ENCODE data around the gene GTSF1L.

GTSF1L gene

DNA sequence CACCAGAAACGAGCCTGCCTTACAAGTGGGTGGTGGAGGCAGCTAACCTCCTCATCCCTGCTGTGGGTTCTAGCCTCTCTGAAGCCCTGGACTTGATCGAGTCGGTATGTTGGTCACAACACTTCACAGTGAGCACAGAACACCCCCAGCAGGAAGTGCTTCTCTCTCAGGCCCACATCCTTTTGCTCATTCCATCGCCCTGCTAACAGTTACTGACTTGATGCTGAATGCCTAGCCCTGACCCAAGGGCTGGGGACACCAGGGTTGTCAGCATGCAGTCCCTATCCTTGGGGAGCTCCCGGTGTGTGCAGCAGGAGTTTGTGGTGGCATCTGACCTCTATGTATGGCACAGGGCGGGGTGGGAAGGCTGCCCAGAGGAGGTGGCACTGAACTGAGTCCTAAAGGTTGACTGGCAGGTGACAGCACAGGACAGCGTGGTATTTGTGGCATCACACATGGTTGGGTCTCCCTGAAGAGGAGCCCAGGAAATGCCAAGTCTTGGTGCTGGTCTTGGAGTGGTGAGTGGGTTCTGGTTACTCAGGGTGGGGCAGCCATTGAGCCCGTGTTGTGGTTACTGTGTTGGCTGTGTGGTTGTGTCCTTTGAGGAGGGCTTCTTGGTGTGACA, 26.7 kb downstream of the GTSF1L start:
- Mint-ChIP-seq H3K9me3 (no peaks in the 10 kb centered on the region), H3K36me3 (ENCODE audit: insufficient read depth) (peaks cover 3% of the 10 kb centered on the region), H3K4me1 (peaks cover 13% of the 10 kb centered on the region), H3K4me3 (peak overlapping the region; percentile 31), H3K27me3 (no peaks in the 10 kb centered on the region), H3K27ac (ENCODE audit: low read depth) (no peak overlapping the region)
- DNase-seq (ENCODE audit: low spot score in 2 of 2) = no peak
- ATAC-seq (replicated peaks; ENCODE audit: extremely low read depth, poor library complexity, severe bottlenecking) = no peak

DNA sequence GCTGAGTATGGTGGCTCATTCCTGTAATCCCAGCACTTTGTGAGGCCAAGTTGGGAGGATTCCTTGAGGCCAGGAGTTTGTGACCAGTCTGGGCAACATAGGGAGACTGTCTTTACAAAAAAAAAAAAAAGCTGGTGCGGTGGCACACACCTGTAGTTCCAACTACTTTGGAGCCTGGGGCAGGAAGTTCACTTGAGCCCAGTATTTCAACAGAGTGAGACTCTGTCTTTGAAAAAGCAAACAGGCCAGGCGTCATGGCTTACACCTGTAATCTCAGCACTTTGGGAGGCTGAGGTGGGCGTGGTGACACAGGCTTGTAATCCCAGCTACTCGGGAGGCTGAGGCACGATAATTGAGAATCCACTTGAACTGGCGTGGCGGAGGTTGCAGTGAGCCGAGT, 31.2 kb downstream of the GTSF1L start:
- no peaks in the 10 kb centered on the region for H3K27me3 Mint-ChIP-seq
- H3K27ac Mint-ChIP-seq (ENCODE audit: low read depth) = no peak overlapping the region
- ATAC-seq (replicated peaks; ENCODE audit: extremely low read depth, poor library complexity, severe bottlenecking) (no peak), DNase-seq (ENCODE audit: low spot score in 2 of 2) (no peak)
- no peaks in the 10 kb centered on the region for H3K9me3 Mint-ChIP-seq
- peaks cover 11% of the 10 kb centered on the region for H3K4me1 Mint-ChIP-seq
- no peak overlapping the region for H3K4me3 Mint-ChIP-seq
- H3K36me3 Mint-ChIP-seq (ENCODE audit: insufficient read depth) = peaks cover 2% of the 10 kb centered on the region

DNA sequence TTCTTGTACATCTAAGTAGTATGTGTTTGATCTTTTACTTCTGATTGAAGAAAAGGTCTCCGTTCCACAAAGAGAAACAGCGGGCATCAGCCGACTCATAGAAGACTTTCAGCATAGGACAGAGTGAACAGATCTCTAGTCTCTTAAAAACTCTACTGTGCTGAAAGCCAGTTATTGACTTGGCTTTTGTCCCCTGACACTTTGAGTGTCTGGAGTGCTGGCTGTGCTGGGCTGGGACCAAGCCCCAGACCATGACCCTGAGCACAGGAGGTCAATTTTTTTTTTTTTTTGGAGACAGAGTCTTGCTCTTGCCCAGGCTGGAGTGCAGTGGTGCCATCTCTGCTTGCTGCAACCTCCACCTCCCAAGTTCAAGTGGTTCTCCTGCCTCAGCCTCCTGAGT, 32.0 kb downstream of the GTSF1L start:
- H3K4me3 Mint-ChIP-seq = no peak overlapping the region
- H3K36me3 Mint-ChIP-seq (ENCODE audit: insufficient read depth) = peaks cover 2% of the 10 kb centered on the region
- no peak overlapping the region for H3K27ac Mint-ChIP-seq (ENCODE audit: low read depth)
- peaks cover 3% of the 10 kb centered on the region for H3K4me1 Mint-ChIP-seq
- H3K9me3 Mint-ChIP-seq = no peaks in the 10 kb centered on the region
- ATAC-seq (replicated peaks; ENCODE audit: extremely low read depth, poor library complexity, severe bottlenecking) (no peak), DNase-seq (ENCODE audit: low spot score in 2 of 2) (no peak)
- no peaks in the 10 kb centered on the region for H3K27me3 Mint-ChIP-seq

DNA sequence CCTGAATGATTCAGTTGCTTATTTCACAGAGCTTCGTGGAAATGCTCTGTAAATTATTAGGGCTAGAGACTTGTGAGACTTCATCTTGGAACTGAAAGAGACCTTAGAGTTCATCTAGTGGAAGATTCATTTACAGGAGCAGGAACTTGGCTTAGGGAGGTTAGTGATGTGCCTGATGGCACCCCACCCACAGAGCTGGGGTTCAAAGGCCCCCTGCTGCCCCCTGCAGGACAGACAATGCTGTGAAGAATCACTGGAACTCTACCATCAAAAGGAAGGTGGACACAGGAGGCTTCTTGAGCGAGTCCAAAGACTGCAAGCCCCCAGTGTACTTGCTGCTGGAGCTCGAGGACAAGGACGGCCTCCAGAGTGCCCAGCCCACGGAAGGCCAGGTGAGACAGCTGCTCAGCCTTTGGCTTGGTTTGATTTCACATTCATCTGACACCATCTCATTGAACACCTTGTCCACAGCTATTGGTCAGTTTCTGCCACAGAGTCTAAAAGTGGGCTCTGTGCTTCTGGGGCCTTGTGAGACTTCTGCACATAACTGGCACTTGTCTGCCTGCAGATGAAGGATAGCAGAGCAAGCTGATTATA, 34.8 kb downstream of the GTSF1L start:
- Mint-ChIP-seq H3K27me3 (no peaks in the 10 kb centered on the region), H3K36me3 (ENCODE audit: insufficient read depth) (no peaks in the 10 kb centered on the region), H3K27ac (ENCODE audit: low read depth) (no peak overlapping the region), H3K4me3 (no peak overlapping the region), H3K4me1 (no peaks in the 10 kb centered on the region), H3K9me3 (no peaks in the 10 kb centered on the region)
- no peak for ATAC-seq (replicated peaks; ENCODE audit: extremely low read depth, poor library complexity, severe bottlenecking)
- no peak for DNase-seq (ENCODE audit: low spot score in 2 of 2)

DNA sequence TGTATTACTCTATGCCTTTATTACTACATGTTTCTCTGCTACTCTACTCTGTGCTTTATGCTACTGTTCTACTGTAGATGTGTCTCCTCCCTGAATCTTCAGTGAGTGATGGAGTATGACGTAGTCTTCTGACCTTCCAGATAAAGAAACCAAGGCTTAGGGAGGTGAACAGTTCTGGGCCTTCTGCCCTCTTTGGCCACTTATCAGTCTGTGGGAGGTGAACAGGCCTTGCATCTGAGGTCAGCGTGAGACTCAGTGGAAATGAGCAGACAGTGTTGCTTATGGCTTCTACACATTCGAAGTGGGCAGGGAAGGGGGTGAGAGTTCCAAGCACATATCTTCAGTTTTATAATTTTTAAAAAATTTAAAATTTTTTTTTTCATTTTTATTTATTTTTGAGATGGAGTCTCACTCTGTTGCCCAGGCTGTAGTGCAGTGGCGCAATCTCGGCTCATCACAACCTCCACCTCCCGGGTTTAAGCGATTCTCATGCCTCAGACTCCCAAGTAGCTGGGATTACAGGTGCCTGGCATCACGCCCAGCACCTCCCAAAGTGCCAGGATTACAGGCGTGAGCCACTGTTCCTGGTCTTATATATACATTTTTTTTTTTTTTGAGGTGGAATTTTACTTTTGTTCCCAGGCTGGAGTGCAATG, 35.7 kb downstream of the GTSF1L start:
- Mint-ChIP-seq H3K4me1 (no peaks in the 10 kb centered on the region), H3K9me3 (no peaks in the 10 kb centered on the region), H3K4me3 (no peak overlapping the region), H3K27me3 (no peaks in the 10 kb centered on the region), H3K27ac (ENCODE audit: low read depth) (no peak overlapping the region), H3K36me3 (ENCODE audit: insufficient read depth) (no peaks in the 10 kb centered on the region)
- ATAC-seq (replicated peaks; ENCODE audit: extremely low read depth, poor library complexity, severe bottlenecking) = no peak
- DNase-seq (ENCODE audit: low spot score in 2 of 2) = no peak

DNA sequence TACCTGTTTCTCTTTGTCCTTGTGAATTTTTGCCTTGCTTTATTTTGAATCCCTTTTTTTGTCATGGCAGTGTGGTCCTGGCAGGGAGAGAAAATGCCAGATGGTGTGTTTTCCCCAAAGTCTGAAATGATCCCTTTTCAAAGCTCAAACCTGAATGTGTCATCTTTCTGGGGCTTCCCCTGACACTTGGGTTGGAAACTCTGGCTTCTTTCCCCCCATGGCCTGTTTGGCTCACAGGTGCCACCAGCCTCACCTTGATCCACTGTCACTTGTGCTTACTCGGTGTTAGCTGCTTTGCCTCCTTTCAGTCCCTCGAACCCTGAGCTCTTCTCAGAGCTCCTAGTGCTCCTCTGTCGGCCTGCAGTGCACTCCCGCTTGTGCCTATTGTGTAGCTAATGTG, 37.6 kb downstream of the GTSF1L start:
- Mint-ChIP-seq H3K27ac (ENCODE audit: low read depth) (no peak overlapping the region), H3K4me1 (no peaks in the 10 kb centered on the region), H3K27me3 (no peaks in the 10 kb centered on the region), H3K9me3 (no peaks in the 10 kb centered on the region), H3K36me3 (ENCODE audit: insufficient read depth) (no peaks in the 10 kb centered on the region), H3K4me3 (no peak overlapping the region)
- DNase-seq (ENCODE audit: low spot score in 2 of 2) = no peak
- ATAC-seq (replicated peaks; ENCODE audit: extremely low read depth, poor library complexity, severe bottlenecking) = no peak

DNA sequence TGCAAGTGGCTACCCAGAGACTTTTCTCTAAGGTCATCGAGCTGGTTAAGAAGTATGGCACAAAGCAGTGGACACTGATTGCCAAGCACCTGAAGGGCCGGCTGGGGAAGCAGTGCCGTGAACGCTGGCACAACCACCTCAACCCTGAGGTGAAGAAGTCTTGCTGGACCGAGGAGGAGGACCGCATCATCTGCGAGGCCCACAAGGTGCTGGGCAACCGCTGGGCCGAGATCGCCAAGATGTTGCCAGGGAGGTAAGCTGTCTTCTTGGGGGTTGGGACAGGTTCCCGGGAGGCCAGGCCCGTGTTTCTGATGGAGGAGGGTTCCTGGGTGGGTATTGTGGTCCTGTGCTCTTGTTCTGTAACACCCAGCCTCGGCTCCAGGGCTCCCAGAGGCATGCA, 40.0 kb downstream of the GTSF1L start:
- Mint-ChIP-seq H3K4me1 (no peaks in the 10 kb centered on the region), H3K27ac (ENCODE audit: low read depth) (no peak overlapping the region), H3K4me3 (no peak overlapping the region), H3K9me3 (no peaks in the 10 kb centered on the region), H3K27me3 (no peaks in the 10 kb centered on the region), H3K36me3 (ENCODE audit: insufficient read depth) (no peaks in the 10 kb centered on the region)
- DNase-seq (ENCODE audit: low spot score in 2 of 2) = no peak
- ATAC-seq (replicated peaks; ENCODE audit: extremely low read depth, poor library complexity, severe bottlenecking) = no peak

DNA sequence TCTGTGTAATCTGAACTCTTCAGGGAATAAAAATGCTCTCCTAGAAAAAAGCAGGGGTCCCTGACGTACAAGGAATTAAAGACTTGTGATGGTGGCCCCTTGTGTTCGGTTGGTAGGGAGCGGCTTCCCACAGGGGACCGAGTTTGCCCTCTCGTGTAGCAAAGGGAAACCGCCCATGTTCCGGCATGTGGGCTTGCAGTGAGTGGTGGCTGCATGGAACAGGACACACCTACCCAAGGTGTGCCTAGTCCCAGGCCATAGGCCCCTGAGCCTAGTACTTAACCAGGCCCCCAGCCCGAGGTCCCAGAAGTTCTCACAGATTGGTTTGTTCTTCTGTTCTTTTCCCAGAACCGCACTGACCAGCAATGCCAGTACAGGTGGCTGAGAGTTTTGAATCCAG, 44.4 kb downstream of the GTSF1L start:
- Mint-ChIP-seq H3K27ac (ENCODE audit: low read depth) (peak overlapping the region; percentile 54), H3K27me3 (no peaks in the 10 kb centered on the region), H3K9me3 (no peaks in the 10 kb centered on the region), H3K4me3 (no peak overlapping the region), H3K36me3 (ENCODE audit: insufficient read depth) (no peaks in the 10 kb centered on the region), H3K4me1 (no peaks in the 10 kb centered on the region)
- no peak for ATAC-seq (replicated peaks; ENCODE audit: extremely low read depth, poor library complexity, severe bottlenecking)
- no peak for DNase-seq (ENCODE audit: low spot score in 2 of 2)

DNA sequence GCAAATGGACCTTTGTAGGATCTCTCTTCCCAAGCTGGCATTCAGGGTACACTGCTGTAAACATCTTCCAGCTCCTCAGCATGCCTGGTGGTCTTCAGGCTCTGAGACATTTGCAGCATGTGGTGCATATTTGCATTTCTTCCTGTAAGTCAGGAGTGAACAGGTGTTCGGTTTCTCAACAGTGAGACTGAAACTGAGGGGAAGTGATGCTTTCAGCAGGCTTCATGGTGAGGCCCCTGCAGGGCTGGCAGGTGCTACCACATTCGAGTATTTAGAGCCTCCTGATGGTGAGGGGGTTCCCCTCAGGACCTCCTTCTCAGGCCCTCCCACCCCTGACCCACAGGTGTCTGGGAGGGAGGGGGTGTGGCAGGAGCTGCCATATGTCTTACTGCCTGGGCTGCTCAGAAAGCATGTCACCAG, 44.8 kb downstream of the GTSF1L start:
- Mint-ChIP-seq H3K36me3 (ENCODE audit: insufficient read depth) (no peaks in the 10 kb centered on the region), H3K4me3 (no peak overlapping the region), H3K9me3 (no peaks in the 10 kb centered on the region), H3K27ac (ENCODE audit: low read depth) (peak overlapping the region; percentile 54), H3K4me1 (no peaks in the 10 kb centered on the region), H3K27me3 (no peaks in the 10 kb centered on the region)
- no peak for DNase-seq (ENCODE audit: low spot score in 2 of 2)
- peak; percentile 62 for ATAC-seq (replicated peaks; ENCODE audit: extremely low read depth, poor library complexity, severe bottlenecking)

DNA sequence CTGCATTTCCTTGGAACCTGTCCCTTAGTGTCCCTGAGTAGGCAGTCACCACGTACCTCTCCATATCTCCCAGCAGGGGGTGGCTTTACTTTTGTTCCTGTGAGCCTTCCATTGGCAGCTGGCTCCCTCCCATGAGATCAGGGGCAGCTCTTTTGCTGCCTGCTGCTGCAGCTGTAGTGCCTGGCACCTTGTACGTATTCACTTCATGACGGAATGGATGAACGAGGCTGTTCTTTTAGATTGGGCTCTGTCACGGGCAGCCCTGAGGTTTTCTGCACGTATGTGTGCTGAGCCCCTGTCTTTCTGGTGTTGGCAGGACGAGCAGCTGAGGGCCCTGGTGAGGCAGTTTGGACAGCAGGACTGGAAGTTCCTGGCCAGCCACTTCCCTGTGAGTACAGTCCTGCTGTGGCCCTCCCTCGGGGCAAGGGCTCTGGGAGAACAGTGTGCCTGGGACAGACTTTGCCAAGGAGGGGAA, 45.3 kb downstream of the GTSF1L start:
- H3K36me3 Mint-ChIP-seq (ENCODE audit: insufficient read depth) = no peaks in the 10 kb centered on the region
- no peak for DNase-seq (ENCODE audit: low spot score in 2 of 2)
- H3K27me3 Mint-ChIP-seq = no peaks in the 10 kb centered on the region
- peak overlapping the region; percentile 54 for H3K27ac Mint-ChIP-seq (ENCODE audit: low read depth)
- H3K4me3 Mint-ChIP-seq = no peak overlapping the region
- no peaks in the 10 kb centered on the region for H3K4me1 Mint-ChIP-seq
- H3K9me3 Mint-ChIP-seq = no peaks in the 10 kb centered on the region
- ATAC-seq (replicated peaks; ENCODE audit: extremely low read depth, poor library complexity, severe bottlenecking) = peak; percentile 35

DNA sequence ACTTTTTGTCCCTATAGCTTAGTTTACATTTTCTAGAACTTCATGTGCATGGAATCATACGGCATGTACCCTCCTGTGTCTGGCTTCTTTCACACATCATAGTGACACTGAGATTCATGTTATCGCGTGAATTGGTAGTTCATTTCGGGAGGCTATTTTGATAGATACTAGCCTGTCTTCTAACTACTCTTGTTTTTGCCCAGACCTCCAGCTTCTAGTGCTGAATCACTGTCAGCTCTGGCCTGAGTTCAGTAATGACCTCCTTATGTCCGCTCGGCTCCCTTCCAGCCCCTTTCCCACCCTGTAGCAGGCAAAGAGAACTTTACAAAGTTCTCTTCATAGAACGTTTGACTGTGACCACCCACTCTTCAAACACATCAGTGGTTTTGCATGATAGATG, 45.8 kb downstream of the GTSF1L start:
- no peak for ATAC-seq (replicated peaks; ENCODE audit: extremely low read depth, poor library complexity, severe bottlenecking)
- Mint-ChIP-seq H3K4me3 (no peak overlapping the region), H3K9me3 (no peaks in the 10 kb centered on the region), H3K27ac (ENCODE audit: low read depth) (peak overlapping the region; percentile 54), H3K36me3 (ENCODE audit: insufficient read depth) (no peaks in the 10 kb centered on the region), H3K27me3 (no peaks in the 10 kb centered on the region), H3K4me1 (no peaks in the 10 kb centered on the region)
- DNase-seq (ENCODE audit: low spot score in 2 of 2) = no peak

DNA sequence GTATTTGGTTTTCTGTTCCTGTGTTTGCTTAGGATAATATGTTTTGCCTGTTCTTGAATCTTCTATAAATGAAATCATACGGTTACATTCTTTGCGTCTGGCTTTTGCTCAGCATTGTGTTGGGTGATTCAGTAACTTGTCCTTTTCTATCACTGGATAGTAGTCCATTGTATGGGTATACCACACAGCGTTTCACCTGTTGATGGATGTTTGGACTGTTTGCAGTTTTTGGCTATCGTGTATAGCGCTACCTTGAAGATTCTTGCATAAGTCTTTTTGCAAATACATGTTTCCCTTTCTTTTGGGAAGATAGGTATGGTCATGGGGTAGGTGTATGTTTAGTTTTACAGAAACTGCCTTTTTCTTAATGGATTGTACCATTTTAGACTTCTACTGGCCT, 50.4 kb downstream of the GTSF1L start:
- no peaks in the 10 kb centered on the region for H3K36me3 Mint-ChIP-seq (ENCODE audit: insufficient read depth)

More for the DNA sequence above, 50.4 kb downstream of the GTSF1L start:
- H3K27ac Mint-ChIP-seq (ENCODE audit: low read depth) = no peak overlapping the region
- DNase-seq (ENCODE audit: low spot score in 2 of 2) (no peak), ATAC-seq (replicated peaks; ENCODE audit: extremely low read depth, poor library complexity, severe bottlenecking) (no peak)
- H3K4me3 Mint-ChIP-seq = no peak overlapping the region
- H3K9me3 Mint-ChIP-seq = no peaks in the 10 kb centered on the region
- H3K27me3 Mint-ChIP-seq = no peaks in the 10 kb centered on the region
- no peaks in the 10 kb centered on the region for H3K4me1 Mint-ChIP-seq
